Neutrophil (primary cell): Measurements from ENCODE around the gene BAZ1B.

ENCODE experiments used
- H3K27ac ChIP-seq: fragments of 200-600 bp; sonication (generic); 2 replicates; pipeline ENCODE4 v1.5.1; 2016; ENCODE audit warnings: mild to moderate bottlenecking, moderate library complexity
- H3K27me3 ChIP-seq: fragments of 200-600 bp; sonication (generic); 2 replicates; pipeline ENCODE4 v1.6.0; 2016; ENCODE audit warnings: mild to moderate bottlenecking
- H3K36me3 ChIP-seq: fragments of 200-600 bp; sonication (generic); 2 replicates; pipeline ENCODE4 v1.5.1; 2017
- H3K4me1 ChIP-seq, 2 experiments: fragments of 200-600 bp in 1 of 2; sonication (generic) in 1 of 2; 1 replicate in 1 of 2; 2 replicates in 1 of 2; pipeline versions ENCODE4 v1.5.1 to v1.6.1; 2013 to 2016; ENCODE audit warnings: low read depth in 1 of 2, low read length in 1 of 2, mild to moderate bottlenecking in 1 of 2, moderate library complexity in 1 of 2; ENCODE audit not compliant: control insufficient read depth in 1 of 2, insufficient read depth in 1 of 2
- H3K4me3 ChIP-seq, 2 experiments: fragments of 200-600 bp in 1 of 2; sonication (generic) in 1 of 2; 1 replicate in 1 of 2; 2 replicates in 1 of 2; pipeline ENCODE4 v1.5.1; 2013 to 2016; ENCODE audit warnings: low read depth in 1 of 2, low read length in 1 of 2, mild to moderate bottlenecking in 1 of 2, moderate library complexity in 1 of 2
- H3K9me3 ChIP-seq: fragments of 200-600 bp; sonication (generic); 2 replicates; pipeline ENCODE4 v1.5.1; 2016
- CTCF ChIP-seq: fragments of 200-600 bp; sonication (generic); IDR thresholded peaks from 2 replicates; pipeline ENCODE4 v1.5.1; 2016; ENCODE audit warnings: antibody characterized with exemption

BAZ1B gene

DNA sequence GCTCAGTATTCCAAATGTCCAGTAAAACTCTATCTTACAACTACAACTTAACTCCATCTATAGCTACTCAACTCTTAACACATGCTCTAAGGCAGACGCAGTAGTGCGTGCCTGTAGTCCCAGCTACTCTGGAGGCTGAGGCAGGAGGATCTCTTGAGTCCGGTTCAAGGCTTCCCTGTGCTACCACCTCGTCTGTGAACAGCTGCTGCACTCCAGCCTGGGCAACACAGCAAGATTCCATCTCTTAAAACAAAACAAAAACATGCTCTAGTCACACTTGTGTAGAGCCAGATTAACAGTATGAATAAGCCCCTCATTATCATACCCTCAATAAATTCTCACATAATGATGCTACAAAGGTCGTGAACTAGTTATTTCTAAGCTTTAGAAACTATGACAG, 3.6 kb downstream of the BAZ1B start:
- TF ChIP-seq CTCF = no peak
- Histone ChIP-seq H3K4me3 (no peak overlapping the region), H3K36me3 (peaks cover 15% of the 10 kb centered on the region), H3K27me3 (no peaks in the 10 kb centered on the region), H3K27ac (no peak overlapping the region), H3K9me3 (no peaks in the 10 kb centered on the region), H3K4me1 (peaks cover 31% of the 10 kb centered on the region in 2 experiments)

DNA sequence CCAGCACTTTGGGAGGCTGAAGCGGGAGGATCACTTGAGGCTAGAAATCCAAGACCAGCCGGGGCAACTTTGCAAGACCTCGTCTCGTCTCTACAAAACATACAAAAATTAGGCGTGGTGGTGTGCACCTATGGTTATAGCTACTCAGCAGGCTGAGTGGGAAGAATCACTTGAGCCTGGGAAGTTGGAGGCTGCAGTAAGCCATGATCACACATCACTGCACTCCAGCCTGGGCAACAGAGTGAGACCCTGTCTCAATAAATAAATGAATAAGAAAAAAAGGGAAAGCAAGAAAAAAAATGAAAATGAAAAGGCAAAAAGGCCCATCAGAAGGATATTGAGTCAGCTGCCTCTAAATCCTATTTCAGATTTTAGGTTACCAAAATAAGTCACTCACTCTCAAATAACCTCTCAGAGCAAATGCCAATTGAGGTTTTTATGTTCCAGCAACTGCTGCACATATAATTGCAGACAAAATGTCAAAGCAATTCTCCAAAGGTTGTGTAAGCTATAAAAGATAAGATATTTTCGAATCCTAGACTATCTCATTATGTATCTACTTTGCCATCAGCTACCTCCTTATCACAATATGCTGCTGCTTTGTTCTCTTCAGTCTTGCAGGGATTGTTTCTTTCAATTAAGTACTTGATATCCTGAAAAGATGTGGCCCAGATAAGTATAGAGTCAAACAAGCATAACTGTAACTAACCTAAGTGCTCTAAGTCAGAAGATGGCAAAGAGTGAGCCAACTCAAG, 4.7 kb downstream of the BAZ1B start:
- Histone ChIP-seq H3K9me3 (no peaks in the 10 kb centered on the region), H3K27ac (no peak overlapping the region), H3K27me3 (no peaks in the 10 kb centered on the region), H3K36me3 (peaks cover 15% of the 10 kb centered on the region), H3K4me1 (peaks cover 24 to 25% of the 10 kb centered on the region in 2 experiments), H3K4me3 (no peak overlapping the region)
- no peak for TF ChIP-seq CTCF

GRCh38 chr7:73515178-73515577, 6.9 kb downstream of the BAZ1B start:
- no peak overlapping the region for H3K27ac ChIP-seq
- peaks cover 15% of the 10 kb centered on the region for H3K36me3 ChIP-seq
- no peaks in the 10 kb centered on the region for H3K27me3 ChIP-seq
- H3K9me3 ChIP-seq = no peaks in the 10 kb centered on the region
- no peak for TF ChIP-seq CTCF
- H3K4me1 ChIP-seq = peaks cover 9 to 10% of the 10 kb centered on the region in 2 experiments
- H3K4me3 ChIP-seq = no peak overlapping the region

DNA sequence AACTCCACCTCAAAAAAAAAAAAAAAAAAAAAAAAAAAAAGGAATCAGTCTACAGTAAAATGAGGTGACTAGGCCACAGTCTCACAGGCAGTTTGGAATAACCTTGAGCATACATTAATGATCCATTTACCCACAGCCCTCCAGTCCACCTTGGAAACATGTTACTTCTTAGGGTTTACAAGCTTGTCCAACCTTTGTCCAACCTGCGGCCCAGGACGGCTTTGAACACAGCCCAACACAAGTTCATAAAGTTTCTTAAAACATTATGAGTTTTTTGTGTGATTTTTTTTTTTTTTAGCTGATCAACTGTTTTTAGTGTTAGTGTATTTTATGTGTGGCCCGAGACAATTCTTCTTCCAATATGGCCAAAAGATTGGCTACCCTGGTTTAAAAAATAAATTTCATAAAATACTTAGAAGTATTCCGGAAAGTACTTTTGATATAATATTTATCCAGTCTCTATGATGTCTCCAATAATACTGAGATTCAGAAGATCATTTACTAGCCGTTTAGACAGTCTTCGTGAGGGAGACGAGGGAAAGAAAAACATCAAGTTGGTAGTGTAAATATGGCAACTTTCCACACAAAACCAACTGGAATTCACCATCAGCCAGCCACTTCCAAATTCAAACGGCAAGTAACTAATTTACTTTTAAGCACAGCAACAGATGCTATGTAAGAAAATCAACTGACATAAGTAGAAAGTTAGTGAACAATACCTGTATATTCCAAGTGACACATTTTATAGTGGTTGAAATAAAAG, 9.9 kb downstream of the BAZ1B start:
- H3K27me3 ChIP-seq = no peaks in the 10 kb centered on the region
- H3K4me1 ChIP-seq = no peaks in the 10 kb centered on the region
- H3K4me3 ChIP-seq = no peak overlapping the region
- no peaks in the 10 kb centered on the region for H3K9me3 ChIP-seq
- H3K36me3 ChIP-seq = peaks cover 36% of the 10 kb centered on the region
- no peak overlapping the region for H3K27ac ChIP-seq
- no peak for TF ChIP-seq CTCF

- Histone ChIP-seq H3K36me3 (peaks cover 50% of the 10 kb centered on the region), H3K27me3 (no peaks in the 10 kb centered on the region), H3K4me1 (no peaks in the 10 kb centered on the region), H3K4me3 (no peak overlapping the region), H3K9me3 (no peaks in the 10 kb centered on the region), H3K27ac (no peak overlapping the region)
- TF ChIP-seq CTCF = no peak
Observed at GRCh38 chr7:73509463-73509862, 12.6 kb downstream of the BAZ1B start.
